NOMO-1 (cell line): ENCODE data around the gene BMP7.
"Not testable (repeated sequence)": the region's sequence is repeated elsewhere in the genome, so short reads cannot be mapped to it uniquely, and the experiment has no call there.

ENCODE experiments used
- DNase-seq, 2 experiments: peaks; one replicate each; lab custom pipeline; 2025; ENCODE audit not compliant: unreplicated experiment in 2 of 2; lab: John Stamatoyannopoulos, UW

BMP7 gene

GRCh38 chr20:57267158-57267821 lies 849 bp upstream of the BMP7 start:
- DNase-seq = no peak

GRCh38 chr20:57265997-57266290 lies 497 bp downstream of the BMP7 start:
- DNase-seq = no peak

- DNase-seq = no peak
These were observed 975 bp downstream of the BMP7 start for GRCh38 chr20:57265336-57265996.

DNA sequence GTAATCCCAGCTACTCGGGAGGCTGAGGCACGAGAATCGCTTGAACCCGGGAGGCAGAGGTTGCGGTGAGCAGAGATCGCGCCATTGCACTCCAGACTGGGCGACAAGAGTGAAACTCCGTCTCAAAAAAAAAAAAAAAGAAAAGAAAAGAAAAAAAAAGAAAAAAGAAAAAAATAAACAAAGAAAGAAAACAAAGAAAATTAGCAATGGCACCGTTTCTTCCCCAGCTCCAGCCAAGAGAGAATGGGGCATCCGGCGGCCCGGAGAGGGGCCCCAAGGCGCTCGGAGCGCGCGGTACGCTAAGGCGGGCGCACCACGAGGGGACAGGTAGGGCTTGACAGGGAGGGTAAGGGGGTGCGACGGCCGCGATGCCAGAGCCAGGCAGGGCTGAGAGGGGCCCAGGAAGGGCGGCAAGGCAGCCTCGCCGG lies 1.5 kb downstream of the BMP7 start:
- DNase-seq = not testable (repeated sequence)

- no peak for DNase-seq
These were observed 2.3 kb downstream of the BMP7 start for GRCh38 chr20:57263801-57264792.

- no peak for DNase-seq
These were observed 3.4 kb downstream of the BMP7 start for GRCh38 chr20:57262784-57263609.

GRCh38 chr20:57262301-57262700 lies 4.1 kb downstream of the BMP7 start:
- no peak for DNase-seq

- no peak for DNase-seq
These were observed 4.8 kb downstream of the BMP7 start for GRCh38 chr20:57261457-57262251.

- no peak for DNase-seq
These were observed 5.5 kb downstream of the BMP7 start for GRCh38 chr20:57260934-57261333.

DNA sequence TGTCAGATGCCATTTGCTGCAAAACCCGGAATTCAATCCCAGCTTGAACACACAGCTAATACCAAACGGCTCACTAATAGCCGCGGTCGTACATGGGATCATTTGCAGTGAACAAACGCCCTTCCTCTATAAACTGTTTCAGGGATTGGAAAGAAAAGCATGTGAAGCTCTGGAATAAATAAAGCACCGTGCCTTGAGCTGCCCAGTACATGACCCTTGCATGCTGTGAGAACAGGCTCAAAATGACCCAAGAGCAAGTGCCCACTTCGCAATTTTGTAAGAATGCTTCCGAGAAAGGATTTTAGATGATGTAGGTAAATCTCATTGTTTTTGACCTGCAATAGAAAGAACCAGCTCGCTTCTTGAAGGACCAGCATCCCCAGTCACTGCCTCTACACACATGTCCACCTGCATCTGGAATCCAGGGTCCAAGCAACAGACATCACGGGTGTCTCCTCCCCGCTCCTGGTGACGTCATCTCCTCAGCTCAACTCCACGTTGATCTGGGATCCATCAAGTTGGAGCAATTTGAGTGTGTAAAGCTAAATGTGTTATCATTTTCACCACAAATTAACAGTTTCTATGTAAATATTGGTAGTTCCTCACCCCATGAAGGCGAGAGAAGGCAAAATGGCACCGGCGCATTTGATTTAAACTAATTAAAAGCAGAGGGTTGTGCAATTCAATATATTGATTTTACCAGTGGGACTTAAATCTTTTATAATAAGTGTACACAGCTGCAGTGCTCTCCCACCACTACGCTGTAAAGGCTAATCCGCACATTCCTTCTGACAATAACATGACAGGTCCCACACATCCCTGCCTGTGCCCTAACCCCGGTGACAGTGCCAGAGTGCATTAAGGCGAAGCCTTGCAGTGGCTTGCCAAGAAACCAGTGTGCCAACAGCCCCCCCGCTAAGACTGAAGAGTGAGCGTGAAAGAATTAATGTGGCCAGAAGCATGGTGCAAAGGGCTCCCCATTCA lies 6.2 kb downstream of the BMP7 start:
- no peak for DNase-seq

GRCh38 chr20:57259121-57259937 lies 7.1 kb downstream of the BMP7 start:
- DNase-seq = no peak

DNA sequence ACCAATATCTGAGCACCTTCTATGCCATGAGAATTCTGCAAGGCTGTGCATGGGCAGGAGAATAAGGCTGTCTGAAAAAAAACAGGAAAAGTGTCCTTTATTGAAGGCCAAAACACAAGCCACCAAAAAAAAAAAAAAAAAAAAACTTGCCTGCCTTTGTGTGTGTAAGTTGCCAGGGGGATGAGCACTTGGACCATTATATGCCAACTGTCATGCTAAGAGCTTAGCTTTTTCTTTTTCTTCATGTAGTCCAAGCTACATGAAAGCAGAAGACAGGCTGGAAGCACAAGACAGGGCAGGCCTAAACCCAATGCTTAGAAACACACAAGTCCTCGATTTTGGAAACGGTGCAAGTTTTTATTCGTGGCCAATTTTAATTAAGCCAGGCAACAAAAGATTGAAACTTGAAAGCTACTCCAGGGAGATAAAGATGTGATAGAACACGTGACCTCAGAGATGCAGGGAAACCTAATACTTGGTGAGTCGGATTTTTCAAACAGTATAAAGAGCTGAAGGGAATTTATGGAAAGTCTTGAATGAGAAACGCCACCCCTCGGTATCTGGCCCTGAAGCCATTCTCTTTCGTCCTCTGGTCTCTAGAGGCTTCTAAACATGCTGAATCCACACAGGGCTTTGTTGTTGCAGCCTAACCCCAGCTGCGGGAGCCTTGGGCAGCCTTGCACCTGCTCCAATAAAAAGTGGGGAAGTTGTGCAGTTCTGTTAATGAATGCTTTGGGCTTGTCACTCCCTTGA lies 8.6 kb downstream of the BMP7 start:
- no peak for DNase-seq

DNA sequence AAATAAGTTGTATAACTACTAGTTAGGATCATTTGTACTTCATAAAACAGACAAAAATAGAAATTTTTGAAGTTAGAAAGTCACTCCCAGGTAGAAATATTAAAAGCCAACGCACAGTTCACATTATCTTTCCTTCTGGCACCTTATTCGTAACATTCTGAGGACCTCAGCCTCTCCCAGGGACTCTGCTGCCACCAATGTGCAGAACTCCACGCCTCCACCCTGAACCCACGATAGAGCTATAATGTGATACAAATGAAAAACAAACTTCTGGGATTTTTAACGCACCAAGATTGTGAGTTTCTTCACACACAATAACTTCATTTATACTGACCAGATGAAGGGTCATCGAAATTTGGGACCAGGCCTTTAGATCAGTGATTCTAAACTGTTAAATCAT lies 9.5 kb downstream of the BMP7 start:
- no peak for DNase-seq

DNA sequence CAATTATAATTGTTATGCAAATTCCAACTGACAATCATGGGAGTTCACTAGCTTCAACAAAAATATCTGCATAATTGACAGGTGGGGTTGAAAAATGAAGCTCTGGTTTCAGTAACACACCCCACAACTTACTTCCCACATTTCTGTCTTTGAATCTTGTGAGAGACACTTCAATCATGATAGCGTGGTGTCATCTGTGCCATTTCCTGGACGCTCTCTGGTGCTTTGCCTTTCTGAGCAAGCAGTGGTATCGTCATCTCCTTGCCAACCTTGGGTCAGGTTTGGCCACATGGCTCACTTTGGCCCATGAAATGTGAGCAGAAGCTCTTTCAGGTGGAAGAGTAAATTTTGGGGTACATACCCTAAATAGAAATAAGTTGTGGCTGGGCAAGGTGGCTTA lies 10.2 kb downstream of the BMP7 start:
- DNase-seq = no peak

GRCh38 chr20:57255183-57255582 lies 11.3 kb downstream of the BMP7 start:
- DNase-seq = no peak

DNA sequence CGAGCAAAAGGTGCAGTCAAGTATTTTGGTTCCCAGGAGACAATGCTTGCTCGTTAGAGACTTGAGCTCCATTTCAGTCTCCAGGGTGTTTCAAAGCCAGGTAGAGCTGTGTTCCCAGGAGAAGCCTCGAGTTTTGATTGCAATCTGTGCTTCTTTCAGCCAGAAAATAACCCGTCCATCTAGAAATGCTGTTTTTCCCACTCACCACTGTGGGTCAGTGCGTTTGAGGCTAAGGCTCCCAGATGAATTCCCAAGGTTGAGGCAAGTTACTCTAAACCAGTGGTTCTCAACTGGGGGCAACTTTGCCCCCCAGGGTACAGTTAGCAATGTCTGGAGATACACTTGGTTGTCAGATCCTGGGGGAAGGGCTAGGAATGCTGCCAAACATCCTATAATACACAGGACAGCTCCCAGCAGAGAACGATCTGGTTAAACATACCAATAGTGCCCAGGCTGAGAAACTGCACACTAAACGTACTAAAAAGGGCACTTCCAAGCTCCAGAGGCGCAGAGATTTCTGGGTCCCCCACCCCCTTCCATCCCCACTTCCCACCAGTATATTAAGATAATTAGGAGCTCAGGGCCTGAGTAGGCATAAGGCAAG lies 13.8 kb downstream of the BMP7 start:
- DNase-seq = no peak

GRCh38 chr20:57251949-57252348 lies 14.5 kb downstream of the BMP7 start:
- DNase-seq = no peak
